ENCODE results near the gene NR2C2. TPM values are rescaled to one million over a fixed set of nuclear protein-coding genes. Genes with fewer than 3 reads are reported as not detected.

The NR2C2 gene
- total RNA-seq, 1 experiment from 2014 or later: 38.5 TPM

DNA sequence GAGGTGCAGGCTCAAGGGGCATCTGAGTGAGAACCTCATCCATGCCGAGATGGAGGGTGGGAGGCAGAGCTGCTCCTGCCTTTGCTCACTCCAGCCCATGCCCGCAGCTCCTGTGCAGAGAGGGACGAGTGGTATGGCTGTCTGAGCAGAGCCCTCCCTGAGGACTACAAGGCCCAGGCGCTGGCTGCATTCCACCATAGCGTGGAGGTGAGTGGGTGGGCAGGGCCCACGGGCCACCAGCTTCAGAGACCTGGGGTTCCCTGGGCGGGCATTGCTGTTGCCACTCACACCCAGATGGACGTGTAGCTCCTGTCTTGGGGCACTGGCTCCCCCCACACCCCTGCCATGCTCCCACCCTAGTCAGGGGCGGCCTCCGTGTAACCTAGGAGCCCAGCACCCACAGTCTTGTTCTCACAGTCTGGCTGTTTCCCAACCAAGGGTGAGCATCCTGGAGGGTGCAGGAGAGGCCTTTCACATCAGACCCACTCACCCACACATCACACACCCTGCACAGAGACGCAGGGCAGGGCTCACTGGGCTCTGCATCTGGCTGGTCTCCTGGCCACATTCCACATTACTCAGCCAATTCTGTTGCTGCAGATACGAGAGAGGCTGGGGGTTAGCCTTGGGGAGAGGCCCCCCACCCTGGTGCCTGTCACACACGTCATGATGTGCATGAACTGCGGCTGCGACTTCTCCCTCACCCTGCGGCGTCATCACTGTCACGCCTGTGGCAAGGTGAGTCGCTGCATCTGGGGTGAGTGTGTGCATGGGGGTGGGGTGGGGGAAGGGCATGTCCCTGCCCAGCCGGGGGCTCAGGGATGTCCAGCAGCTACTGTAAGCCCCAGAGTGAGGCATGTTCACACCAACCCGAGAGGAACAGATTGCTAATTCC lies 25.3 kb upstream of the NR2C2 start:
- Histone ChIP-seq H3K9me3 (ENCODE audit: control insufficient read depth, low read depth, low read length) (no peaks in the 10 kb centered on the region), H2BK120ac (ENCODE audit: low read depth, low read length, poor library complexity, severe bottlenecking) (no peak overlapping the region), H3K14ac (ENCODE audit: insufficient read depth, low read length) (no peak overlapping the region), H2AFZ (ENCODE audit: low read length) (no peak overlapping the region), H2BK5ac (ENCODE audit: insufficient read length, low read length) (no peak overlapping the region), H4K5ac (ENCODE audit: insufficient read length, low read depth, low read length) (no peak overlapping the region), H2BK12ac (ENCODE audit: insufficient read length, low read depth, low read length) (no peak overlapping the region), H2AK5ac (ENCODE audit: insufficient read length, low read length) (no peak overlapping the region), H3K79me1 (ENCODE audit: insufficient read depth, low read depth, low read length, poor library complexity, severe bottlenecking) (no peaks in the 10 kb centered on the region), H3K4ac (ENCODE audit: low read depth, low read length) (no peak overlapping the region), H2BK20ac (ENCODE audit: low read depth, low read length, poor library complexity, severe bottlenecking) (no peak overlapping the region), H3K56ac (ENCODE audit: insufficient read length, low read depth, low read length) (no peak overlapping the region), H3K9ac (ENCODE audit: extremely low read depth, insufficient read length, low read length) (no peak overlapping the region), H3K27me3 (ENCODE audit: insufficient read depth, low read length) (no peaks in the 10 kb centered on the region), H4K20me1 (ENCODE audit: control insufficient read depth, insufficient read depth, insufficient read length) (no peaks in the 10 kb centered on the region), H3K23ac (ENCODE audit: insufficient read length, low read depth, low read length) (no peak overlapping the region), H3K79me2 (ENCODE audit: insufficient read depth, low read length) (no peaks in the 10 kb centered on the region), H3K4me1 (ENCODE audit: insufficient read depth, low read length) (peaks cover 4% of the 10 kb centered on the region; the same call in 1 of the 2 replicates), H3K4me2 (ENCODE audit: insufficient read depth, insufficient read length, low read length) (no peak overlapping the region), H2BK15ac (ENCODE audit: low read depth, low read length) (no peak overlapping the region), H3K18ac (ENCODE audit: insufficient read length, low read depth, low read length) (no peak overlapping the region), H3T11ph (ENCODE audit: low read length) (no peak overlapping the region), H4K8ac (replicated peaks; ENCODE audit: insufficient read length, low read depth, low read length) (no peak overlapping the region), H4K91ac (ENCODE audit: insufficient read length, low read depth, low read length) (no peak overlapping the region), H3K23me2 (ENCODE audit: insufficient read length, low read depth, low read length, poor library complexity, severe bottlenecking) (no peaks in the 10 kb centered on the region), H3K27ac (ENCODE audit: insufficient read length, low read depth, low read length) (no peak overlapping the region)
- no peaks in the 10 kb centered on the region for H3K36me3 Mint-ChIP-seq (ENCODE audit: insufficient read depth in 1 of 3, low read depth in 3 of 3)
- no peak overlapping the region for H3K4me3 Mint-ChIP-seq
- no peak for DNase-seq
- peak overlapping the region in 1 of 3 experiments; percentile 67; a peak in 2 of 7 replicates for H3K27ac Mint-ChIP-seq
- no CpG with 5 or more reads among the region's 21 CpGs for WGBS (ENCODE audit: extremely low coverage, insufficient read length, low lambda C conversion rate)
- TF ChIP-seq, protein P1, sequence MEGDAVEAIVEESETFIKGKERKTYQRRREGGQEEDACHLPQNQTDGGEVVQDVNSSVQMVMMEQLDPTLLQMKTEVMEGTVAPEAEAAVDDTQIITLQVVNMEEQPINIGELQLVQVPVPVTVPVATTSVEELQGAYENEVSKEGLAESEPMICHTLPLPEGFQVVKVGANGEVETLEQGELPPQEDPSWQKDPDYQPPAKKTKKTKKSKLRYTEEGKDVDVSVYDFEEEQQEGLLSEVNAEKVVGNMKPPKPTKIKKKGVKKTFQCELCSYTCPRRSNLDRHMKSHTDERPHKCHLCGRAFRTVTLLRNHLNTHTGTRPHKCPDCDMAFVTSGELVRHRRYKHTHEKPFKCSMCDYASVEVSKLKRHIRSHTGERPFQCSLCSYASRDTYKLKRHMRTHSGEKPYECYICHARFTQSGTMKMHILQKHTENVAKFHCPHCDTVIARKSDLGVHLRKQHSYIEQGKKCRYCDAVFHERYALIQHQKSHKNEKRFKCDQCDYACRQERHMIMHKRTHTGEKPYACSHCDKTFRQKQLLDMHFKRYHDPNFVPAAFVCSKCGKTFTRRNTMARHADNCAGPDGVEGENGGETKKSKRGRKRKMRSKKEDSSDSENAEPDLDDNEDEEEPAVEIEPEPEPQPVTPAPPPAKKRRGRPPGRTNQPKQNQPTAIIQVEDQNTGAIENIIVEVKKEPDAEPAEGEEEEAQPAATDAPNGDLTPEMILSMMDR (conservative IDR thresholded peaks at IDR 0.05): no peak
- H3K4me1 Mint-ChIP-seq: peaks cover 18 to 32% of the 10 kb centered on the region in 2 experiments
- H3K27me3 Mint-ChIP-seq (ENCODE audit: low read depth): no peaks in the 10 kb centered on the region
- H3K9me3 Mint-ChIP-seq: no peaks in the 10 kb centered on the region

All from H9 (cell line).